HCT116 (cell line): ENCODE data around the gene UGP2. TPM values are rescaled to one million over a fixed set of nuclear protein-coding genes. Genes with fewer than 3 reads are reported as not detected.

Experiments used
- ATAC-seq: fragments of 200-7000 bp; cut with Tn5 transposase; 2 replicates; pipeline ENCODE4 v1.9.1; 2020; ENCODE audit warnings: mild to moderate bottlenecking, moderate library complexity
- BruUV-seq: library from RNA; stranded (reverse); fragments of 400-500 nt; replicated peaks from 2 replicates; lab custom pipeline; 2021; lab: Mats Ljungman, UMichigan
- CTCF ChIA-PET: fragments of 300-600 bp; sonication (Branson Sonifier 250); formaldehyde crosslinking; loops from one replicate; lab custom pipeline; 2021; ENCODE audit warnings: antibody characterized with exemption; lab: Charles Lee
- POLR2A ChIA-PET: fragments of 300-600, 350-600 bp; sonication (Branson Sonifier 250); formaldehyde crosslinking; loops from one replicate; lab custom pipeline; 2021; ENCODE audit warnings: antibody characterized with exemption; lab: Charles Lee
- RAD21 ChIA-PET, 2 experiments: fragments of 300-600 bp; sonication (Branson Sonifier 250); formaldehyde crosslinking; loops; one replicate each; lab custom pipeline; 2023; ENCODE audit warnings: low total read pairs in 2 of 2; ENCODE audit not compliant: uncharacterized antibody in 2 of 2, unreplicated experiment in 2 of 2, low non-redundant PET in 1 of 2; lab: Charles Lee
- DNase-seq: peaks from one replicate; pipeline ENCODE4 v3.0.0-alpha.2; 2010; ENCODE audit warnings: low read depth, low spot score
- H2AFZ ChIP-seq: fragments of 200-600 bp; shearing (Covaris generic), sonication (generic); 2 replicates; pipeline ENCODE4 v1.6.1; 2017; ENCODE audit warnings: low read depth, mixed run types, mixed read lengths, antibody characterized with exemption, low read length; ENCODE audit not compliant: poor library complexity, severe bottlenecking
- H3K27ac ChIP-seq: 2 replicates; pipeline ENCODE4 v1.5.1; 2012; ENCODE audit warnings: low read depth, low read length
- H3K27me3 ChIP-seq: fragments of 200-600 bp; sonication (generic); 2 replicates; pipeline ENCODE4 v1.6.1; 2016; ENCODE audit warnings: mixed run types, low read length, mixed read lengths; ENCODE audit not compliant: insufficient read depth
- H3K36me3 ChIP-seq, 2 experiments: fragments of 200-500 bp in 1 of 2; fragments of 200-600 bp in 1 of 2; sonication (Bioruptor generic) in 1 of 2; sonication (generic) in 1 of 2; 2 replicates each; pipeline versions ENCODE4 v1.5.1 to v1.6.1; 2014 to 2016; ENCODE audit warnings: low read length in 2 of 2, inconsistent platforms in 1 of 2, mixed read lengths in 1 of 2, mixed run types in 1 of 2; ENCODE audit not compliant: insufficient read depth in 2 of 2, control insufficient read depth in 1 of 2
- H3K4me1 ChIP-seq, 2 experiments: fragments of 200-600 bp in 1 of 2; sonication (generic) in 1 of 2; 2 replicates each; pipeline versions ENCODE4 v1.5.1 to v1.6.1; 2012 to 2017; ENCODE audit warnings: low read length in 2 of 2, inconsistent platforms in 1 of 2, mild to moderate bottlenecking in 1 of 2, mixed read lengths in 1 of 2, mixed run types in 1 of 2, moderate library complexity in 1 of 2; ENCODE audit not compliant: insufficient read depth in 2 of 2, control insufficient read depth in 1 of 2
- H3K4me2 ChIP-seq: fragments of 200-600 bp; sonication (generic); 2 replicates; pipeline ENCODE4 v1.6.1; 2017; ENCODE audit warnings: mixed run types, low read length, mixed read lengths
- H3K4me3 ChIP-seq, 2 experiments: fragments of 200-600 bp in 1 of 2; sonication (generic) in 1 of 2; replicated peaks in 1 of 2; 2 replicates each; pipeline ENCODE4 v1.5.1; 2011 to 2016; ENCODE audit warnings: low read length in 2 of 2, control low read depth in 1 of 2, low read depth in 1 of 2, mild to moderate bottlenecking in 1 of 2, mixed read lengths in 1 of 2, mixed run types in 1 of 2
- H3K79me2 ChIP-seq: fragments of 200-600 bp; sonication (generic); 2 replicates; pipeline ENCODE4 v1.6.1; 2017; ENCODE audit warnings: mild to moderate bottlenecking, mixed run types, low read length, moderate library complexity, mixed read lengths; ENCODE audit not compliant: insufficient read depth
- H3K9ac ChIP-seq: fragments of 200-600 bp; sonication (generic); 2 replicates; pipeline ENCODE4 v1.6.1; 2016; ENCODE audit warnings: low read length, mixed read lengths
- H3K9me2 ChIP-seq: fragments of 200-600 bp; sonication (generic), shearing (Covaris generic); 2 replicates; pipeline ENCODE4 v1.6.1; 2017; ENCODE audit warnings: mixed run types, mild to moderate bottlenecking, moderate library complexity; ENCODE audit not compliant: insufficient read depth
- H3K9me3 ChIP-seq, 2 experiments: fragments of 200-500 bp in 1 of 2; fragments of 200-600 bp in 1 of 2; sonication (Bioruptor generic) in 1 of 2; sonication (generic) in 1 of 2; 2 replicates each; pipeline ENCODE4 v1.6.1; 2014 to 2017; ENCODE audit warnings: low read length in 2 of 2, mixed read lengths in 2 of 2, inconsistent platforms in 1 of 2, low read depth in 1 of 2, mild to moderate bottlenecking in 1 of 2, mixed run types in 1 of 2, moderate library complexity in 1 of 2; ENCODE audit not compliant: control insufficient read depth in 1 of 2, insufficient read depth in 1 of 2
- H4K20me1 ChIP-seq: fragments of 200-600 bp; sonication (generic), shearing (Covaris generic); 2 replicates; pipeline ENCODE4 v1.6.1; 2017; ENCODE audit warnings: mixed run types, mild to moderate bottlenecking, moderate library complexity; ENCODE audit not compliant: insufficient read depth
- JUND ChIP-seq: IDR thresholded peaks from 2 replicates; pipeline ENCODE4 v1.6.1; 2012
- POLR2AphosphoS5 ChIP-seq: IDR thresholded peaks from 2 replicates; pipeline ENCODE4 v1.6.1; 2011; ENCODE audit warnings: mild to moderate bottlenecking, low read depth, low read length, moderate library complexity
- SIN3A ChIP-seq: IDR thresholded peaks from 2 replicates; pipeline ENCODE4 v1.6.1; 2012; ENCODE audit warnings: low read depth
- SP1 ChIP-seq: IDR thresholded peaks from 2 replicates; pipeline ENCODE4 v1.6.1; 2012; ENCODE audit warnings: low read depth
- SRF ChIP-seq: IDR thresholded peaks from 2 replicates; pipeline ENCODE4 v1.6.1; 2012; ENCODE audit warnings: low read depth
- ZFX ChIP-seq: fragments of 450-650 bp; IDR thresholded peaks from 2 replicates; pipeline ENCODE4 v1.6.1; 2017
- intact Hi-C: fragments of 100-400 bp; cut with micrococcal nuclease; formaldehyde crosslinking; loops from 2 replicates; pipeline ENCODE4 v1.10.0; 2022
- total RNA-seq: library from RNA; stranded (reverse); gene quantifications from one replicate; pipeline ENCODE4 v1.2.1, GENCODE V29; 2021; ENCODE audit not compliant: unreplicated experiment
- TF ChIP-seq, protein P1 (sequence below): IDR thresholded peaks from 2 replicates; pipeline ENCODE4 v1.6.1; 2012
- TF ChIP-seq, protein P2 (sequence below): IDR thresholded peaks from 2 replicates; pipeline ENCODE4 v1.6.1; 2011; ENCODE audit warnings: mild to moderate bottlenecking, low read length, moderate library complexity; ENCODE audit not compliant: insufficient replicate concordance; ENCODE audit errors: extremely low read depth

The UGP2 gene
- total RNA-seq, 1 experiment from 2014 or later: 57.1 TPM

GRCh38 chr2:63871864-63872263 lies 30.2 kb downstream of the UGP2 start:
- ChIA-PET RAD21 (no interaction called here), CTCF (interaction anchor here (2.2 kb wide), 1 partner anchor 10 kb away, joined by 10 read pairs; no protein-coding TSS in a partner anchor), POLR2A (interaction anchor here (1.2 kb wide), 1 partner anchor 173 kb away, joined by 3 read pairs; no protein-coding TSS in a partner anchor)
- Histone ChIP-seq H2AFZ (no peak overlapping the region), H3K36me3 (0 out of 4 replicates have a peak, but pooled peaks cover 0 to 14% of the 10 kb centered on the region in 2 experiments), H3K79me2 (no peaks in the 10 kb centered on the region), H3K4me1 (peaks cover 17 to 25% of the 10 kb centered on the region in 2 experiments), H3K4me2 (peak overlapping the region; percentile 67), H4K20me1 (no peaks in the 10 kb centered on the region), H3K27me3 (no peaks in the 10 kb centered on the region), H3K4me3 (peak overlapping the region in 1 of 2 experiments; percentile 29; a peak in 1 of 4 replicates), H3K9me2 (no peaks in the 10 kb centered on the region), H3K9ac (peak overlapping the region; percentile 36), H3K27ac (peak overlapping the region; percentile 72), H3K9me3 (no peaks in the 10 kb centered on the region; a peak in 1 of 4 replicates)
- ATAC-seq: no peak
- intact Hi-C loops: no loop called here
- TF ChIP-seq, protein P1, sequence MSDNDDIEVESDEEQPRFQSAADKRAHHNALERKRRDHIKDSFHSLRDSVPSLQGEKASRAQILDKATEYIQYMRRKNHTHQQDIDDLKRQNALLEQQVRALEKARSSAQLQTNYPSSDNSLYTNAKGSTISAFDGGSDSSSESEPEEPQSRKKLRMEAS: no peak
- TF ChIP-seq JUND (no peak), SIN3A (no peak), ZFX (no peak), SRF (0 out of 2 replicates have a peak, but pooled peaks have one; percentile 21), SP1 (no peak), POLR2AphosphoS5 (no peak)
- TF ChIP-seq, protein P2, sequence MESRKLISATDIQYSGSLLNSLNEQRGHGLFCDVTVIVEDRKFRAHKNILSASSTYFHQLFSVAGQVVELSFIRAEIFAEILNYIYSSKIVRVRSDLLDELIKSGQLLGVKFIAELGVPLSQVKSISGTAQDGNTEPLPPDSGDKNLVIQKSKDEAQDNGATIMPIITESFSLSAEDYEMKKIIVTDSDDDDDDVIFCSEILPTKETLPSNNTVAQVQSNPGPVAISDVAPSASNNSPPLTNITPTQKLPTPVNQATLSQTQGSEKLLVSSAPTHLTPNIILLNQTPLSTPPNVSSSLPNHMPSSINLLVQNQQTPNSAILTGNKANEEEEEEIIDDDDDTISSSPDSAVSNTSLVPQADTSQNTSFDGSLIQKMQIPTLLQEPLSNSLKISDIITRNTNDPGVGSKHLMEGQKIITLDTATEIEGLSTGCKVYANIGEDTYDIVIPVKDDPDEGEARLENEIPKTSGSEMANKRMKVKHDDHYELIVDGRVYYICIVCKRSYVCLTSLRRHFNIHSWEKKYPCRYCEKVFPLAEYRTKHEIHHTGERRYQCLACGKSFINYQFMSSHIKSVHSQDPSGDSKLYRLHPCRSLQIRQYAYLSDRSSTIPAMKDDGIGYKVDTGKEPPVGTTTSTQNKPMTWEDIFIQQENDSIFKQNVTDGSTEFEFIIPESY: no peak
- DNase-seq: no peak
- BruUV-seq: no TSS peak
